HepG2 (cell line): ENCODE data around the gene ABO. TPM values are rescaled to one million over a fixed set of nuclear protein-coding genes. Genes with fewer than 3 reads are reported as not detected.

ENCODE experiments used
- BRF2 ChIP-seq: sonication (generic); formaldehyde crosslinking; IDR thresholded peaks from 2 replicates; pipeline ENCODE4 v1.8.1; 2022; ENCODE audit warnings: mild to moderate bottlenecking, missing genetic modification reagents
- EP300 ChIP-seq, 3 experiments: sonication (generic) in 1 of 3; formaldehyde crosslinking in 1 of 3; IDR thresholded peaks; 2 replicates each; pipeline versions ENCODE4 v1.5.1 to v1.6.1; 2011 to 2020; ENCODE audit warnings: low read depth in 2 of 3, low read length in 2 of 3, borderline replicate concordance in 1 of 3, improper control_type of control experiment in 1 of 3, mild to moderate bottlenecking in 1 of 3, missing genetic modification reagents in 1 of 3, moderate library complexity in 1 of 3
- IKZF1 ChIP-seq: fragments of 450-650 bp; IDR thresholded peaks from 2 replicates; pipeline ENCODE4 v1.7.1; 2016
- JUNB ChIP-seq: sonication (generic); formaldehyde crosslinking; IDR thresholded peaks from 2 replicates; pipeline ENCODE4 v1.8.0; 2022; ENCODE audit warnings: missing genetic modification reagents, mild to moderate bottlenecking, borderline replicate concordance
- KDM5B ChIP-seq: sonication (generic); formaldehyde crosslinking; IDR thresholded peaks from 2 replicates; pipeline ENCODE4 v1.4.0; 2020; ENCODE audit warnings: missing genetic modification reagents, mild to moderate bottlenecking, borderline replicate concordance
- NFATC3 ChIP-seq: sonication (generic); formaldehyde crosslinking; IDR thresholded peaks from 2 replicates; pipeline ENCODE4 v1.5.1; 2020; ENCODE audit warnings: mild to moderate bottlenecking, missing genetic modification reagents
- NR3C1 ChIP-seq: sonication (generic); formaldehyde crosslinking; IDR thresholded peaks from 2 replicates; pipeline ENCODE4 v1.4.0; 2020; ENCODE audit warnings: missing genetic modification reagents
- PHF21A ChIP-seq: sonication (generic); formaldehyde crosslinking; IDR thresholded peaks from 2 replicates; pipeline ENCODE4 v1.5.0; 2020; ENCODE audit warnings: mild to moderate bottlenecking, missing genetic modification reagents
- TBL1XR1 ChIP-seq: fragments of 150-350 bp; IDR thresholded peaks from 2 replicates; pipeline ENCODE4 v1.6.1; 2014; ENCODE audit warnings: borderline replicate concordance, low read length; ENCODE audit not compliant: partially characterized antibody
- U2AF1 ChIP-seq: fragments of 200-400 bp; formaldehyde crosslinking; optimal IDR thresholded peaks from 2 replicates; pipeline ENCODE3; 2017; ENCODE audit warnings: mild to moderate bottlenecking, low read depth, low read length
- ZC3H13 ChIP-seq: sonication (generic); formaldehyde crosslinking; IDR thresholded peaks from 2 replicates; pipeline ENCODE4 v1.8.1; 2023; ENCODE audit warnings: mild to moderate bottlenecking, missing genetic modification reagents, moderate library complexity
- ZNF576 ChIP-seq: sonication (generic); formaldehyde crosslinking; IDR thresholded peaks from 2 replicates; pipeline ENCODE4 v1.4.0; 2020; ENCODE audit warnings: mild to moderate bottlenecking, missing genetic modification reagents
- ZNF83 ChIP-seq: sonication (generic); formaldehyde crosslinking; IDR thresholded peaks from 2 replicates; pipeline ENCODE4 v1.4.0; 2020; ENCODE audit warnings: missing genetic modification reagents, mild to moderate bottlenecking, borderline replicate concordance
- ZUFSP ChIP-seq: sonication (generic); formaldehyde crosslinking; IDR thresholded peaks from 2 replicates; pipeline ENCODE4 v1.9.0; 2021; ENCODE audit warnings: missing genetic modification reagents, mild to moderate bottlenecking, borderline replicate concordance
- polyA plus RNA-seq, 8 experiments: library from polyadenylated mRNA; depleted of rRNA in 3 of 8; stranded (reverse) in 7 of 8; unstranded in 1 of 8; fragments of >200 nt; fragmentation: Illumina TruSeq in 4 of 8; extraction: Trizol in 4 of 8; gene quantifications; 2 replicates each; pipeline versions ENCODE4 v1.2.1 to v1.2.3, GENCODE V29; 2011 to 2016; ENCODE audit warnings: low read depth in 4 of 8, missing spikeins in 1 of 8, mixed read lengths in 1 of 8; ENCODE audit not compliant: insufficient read depth in 1 of 8
- total RNA-seq, 5 experiments: library from RNA; depleted of rRNA; stranded (reverse); fragments of >200 nt; fragmentation: Illumina TruSeq; extraction: Trizol; gene quantifications; 2 replicates each; pipeline ENCODE4 v1.2.3, GENCODE V29; 2016; ENCODE audit warnings: low read depth in 1 of 5
- TF ChIP-seq, protein P1 (sequence below): sonication (generic); formaldehyde crosslinking; IDR thresholded peaks from 2 replicates; pipeline ENCODE4 v1.4.0; 2020; ENCODE audit warnings: missing genetic modification reagents, borderline replicate concordance
- TF ChIP-seq, protein P2 (sequence below): sonication (generic); formaldehyde crosslinking; IDR thresholded peaks from 2 replicates; pipeline ENCODE4 v1.4.0; 2020; ENCODE audit warnings: missing genetic modification reagents

The ABO gene
- total and polyA plus RNA-seq, 2 of the 13 experiments (the other 11 are each of a cell fraction or from before 2014, with no cell fraction given), result not detected

GRCh38 chr9:133238851-133239532 is 36.0 kb downstream of the ABO start (continued):
- TF ChIP-seq, protein P1, sequence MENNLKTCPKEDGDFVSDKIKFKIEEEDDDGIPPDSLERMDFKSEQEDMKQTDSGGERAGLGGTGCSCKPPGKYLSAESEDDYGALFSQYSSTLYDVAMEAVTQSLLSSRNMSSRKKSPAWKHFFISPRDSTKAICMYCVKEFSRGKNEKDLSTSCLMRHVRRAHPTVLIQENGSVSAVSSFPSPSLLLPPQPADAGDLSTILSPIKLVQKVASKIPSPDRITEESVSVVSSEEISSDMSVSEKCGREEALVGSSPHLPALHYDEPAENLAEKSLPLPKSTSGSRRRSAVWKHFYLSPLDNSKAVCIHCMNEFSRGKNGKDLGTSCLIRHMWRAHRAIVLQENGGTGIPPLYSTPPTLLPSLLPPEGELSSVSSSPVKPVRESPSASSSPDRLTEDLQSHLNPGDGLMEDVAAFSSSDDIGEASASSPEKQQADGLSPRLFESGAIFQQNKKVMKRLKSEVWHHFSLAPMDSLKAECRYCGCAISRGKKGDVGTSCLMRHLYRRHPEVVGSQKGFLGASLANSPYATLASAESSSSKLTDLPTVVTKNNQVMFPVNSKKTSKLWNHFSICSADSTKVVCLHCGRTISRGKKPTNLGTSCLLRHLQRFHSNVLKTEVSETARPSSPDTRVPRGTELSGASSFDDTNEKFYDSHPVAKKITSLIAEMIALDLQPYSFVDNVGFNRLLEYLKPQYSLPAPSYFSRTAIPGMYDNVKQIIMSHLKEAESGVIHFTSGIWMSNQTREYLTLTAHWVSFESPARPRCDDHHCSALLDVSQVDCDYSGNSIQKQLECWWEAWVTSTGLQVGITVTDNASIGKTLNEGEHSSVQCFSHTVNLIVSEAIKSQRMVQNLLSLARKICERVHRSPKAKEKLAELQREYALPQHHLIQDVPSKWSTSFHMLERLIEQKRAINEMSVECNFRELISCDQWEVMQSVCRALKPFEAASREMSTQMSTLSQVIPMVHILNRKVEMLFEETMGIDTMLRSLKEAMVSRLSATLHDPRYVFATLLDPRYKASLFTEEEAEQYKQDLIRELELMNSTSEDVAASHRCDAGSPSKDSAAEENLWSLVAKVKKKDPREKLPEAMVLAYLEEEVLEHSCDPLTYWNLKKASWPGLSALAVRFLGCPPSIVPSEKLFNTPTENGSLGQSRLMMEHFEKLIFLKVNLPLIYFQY (CRISPR knock-in tag), result no peak
- TF ChIP-seq BRF2 (CRISPR knock-in tag) (no peak), ZNF576 (CRISPR knock-in tag) (no peak), U2AF1 (no peak), PHF21A (CRISPR knock-in tag) (0 out of 2 replicates have a peak, but pooled peaks have one; percentile 36), ZUFSP (CRISPR knock-in tag) (no peak), NFATC3 (CRISPR knock-in tag) (no peak), NR3C1 (CRISPR knock-in tag) (no peak), IKZF1 (no peak), EP300 (IDR thresholded peaks at IDR 0.05; ENCODE audit: low read depth in 2 of 2, low read length in 2 of 2) (no peak), EP300 (CRISPR knock-in tag; IDR thresholded peaks at IDR 0.05; ENCODE audit: borderline replicate concordance) (no peak), ZNF83 (CRISPR knock-in tag) (0 out of 2 replicates have a peak, but pooled peaks have one; percentile 37), JUNB (CRISPR knock-in tag) (no peak), TBL1XR1 (no peak), ZC3H13 (CRISPR knock-in tag) (no peak), KDM5B (0 out of 2 replicates have a peak, but pooled peaks have one; percentile 34)
- TF ChIP-seq, protein P2, sequence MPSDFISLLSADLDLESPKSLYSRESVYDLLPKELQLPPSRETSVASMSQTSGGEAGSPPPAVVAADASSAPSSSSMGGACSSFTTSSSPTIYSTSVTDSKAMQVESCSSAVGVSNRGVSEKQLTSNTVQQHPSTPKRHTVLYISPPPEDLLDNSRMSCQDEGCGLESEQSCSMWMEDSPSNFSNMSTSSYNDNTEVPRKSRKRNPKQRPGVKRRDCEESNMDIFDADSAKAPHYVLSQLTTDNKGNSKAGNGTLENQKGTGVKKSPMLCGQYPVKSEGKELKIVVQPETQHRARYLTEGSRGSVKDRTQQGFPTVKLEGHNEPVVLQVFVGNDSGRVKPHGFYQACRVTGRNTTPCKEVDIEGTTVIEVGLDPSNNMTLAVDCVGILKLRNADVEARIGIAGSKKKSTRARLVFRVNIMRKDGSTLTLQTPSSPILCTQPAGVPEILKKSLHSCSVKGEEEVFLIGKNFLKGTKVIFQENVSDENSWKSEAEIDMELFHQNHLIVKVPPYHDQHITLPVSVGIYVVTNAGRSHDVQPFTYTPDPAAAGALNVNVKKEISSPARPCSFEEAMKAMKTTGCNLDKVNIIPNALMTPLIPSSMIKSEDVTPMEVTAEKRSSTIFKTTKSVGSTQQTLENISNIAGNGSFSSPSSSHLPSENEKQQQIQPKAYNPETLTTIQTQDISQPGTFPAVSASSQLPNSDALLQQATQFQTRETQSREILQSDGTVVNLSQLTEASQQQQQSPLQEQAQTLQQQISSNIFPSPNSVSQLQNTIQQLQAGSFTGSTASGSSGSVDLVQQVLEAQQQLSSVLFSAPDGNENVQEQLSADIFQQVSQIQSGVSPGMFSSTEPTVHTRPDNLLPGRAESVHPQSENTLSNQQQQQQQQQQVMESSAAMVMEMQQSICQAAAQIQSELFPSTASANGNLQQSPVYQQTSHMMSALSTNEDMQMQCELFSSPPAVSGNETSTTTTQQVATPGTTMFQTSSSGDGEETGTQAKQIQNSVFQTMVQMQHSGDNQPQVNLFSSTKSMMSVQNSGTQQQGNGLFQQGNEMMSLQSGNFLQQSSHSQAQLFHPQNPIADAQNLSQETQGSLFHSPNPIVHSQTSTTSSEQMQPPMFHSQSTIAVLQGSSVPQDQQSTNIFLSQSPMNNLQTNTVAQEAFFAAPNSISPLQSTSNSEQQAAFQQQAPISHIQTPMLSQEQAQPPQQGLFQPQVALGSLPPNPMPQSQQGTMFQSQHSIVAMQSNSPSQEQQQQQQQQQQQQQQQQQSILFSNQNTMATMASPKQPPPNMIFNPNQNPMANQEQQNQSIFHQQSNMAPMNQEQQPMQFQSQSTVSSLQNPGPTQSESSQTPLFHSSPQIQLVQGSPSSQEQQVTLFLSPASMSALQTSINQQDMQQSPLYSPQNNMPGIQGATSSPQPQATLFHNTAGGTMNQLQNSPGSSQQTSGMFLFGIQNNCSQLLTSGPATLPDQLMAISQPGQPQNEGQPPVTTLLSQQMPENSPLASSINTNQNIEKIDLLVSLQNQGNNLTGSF (CRISPR knock-in tag), result no peak
